ENCODE results near the gene TIGD4. TPM values are rescaled to one million over a fixed set of nuclear protein-coding genes. Genes with fewer than 3 reads are reported as not detected.

TIGD4 gene
- polyA plus RNA-seq, 3 donors, result 0.05 to 0.08 (median 0.07) TPM

- peaks cover 38 to 47% of the 10 kb centered on the region in 2 donors for H3K4me1 ChIP-seq (ENCODE audit: control insufficient read depth in 1 of 2, insufficient read depth in 2 of 2, low read length in 2 of 2)
- peaks cover 0 to 10% (median 6%) of the 10 kb centered on the region in 7 donors for H3K9me3 Mint-ChIP-seq
- H3K27me3 Mint-ChIP-seq (ENCODE audit: low read depth in 3 of 3), result peaks cover 4 to 6% (median 4%) of the 10 kb centered on the region in 3 donors
- peak overlapping the region; percentile 84 for H3K4me2 ChIP-seq (replicated peaks; ENCODE audit: extremely low read depth, low read length, poor library complexity, severe bottlenecking)
- peak overlapping the region; percentile 81 for H3K9ac ChIP-seq (ENCODE audit: insufficient read depth, low read length, poor library complexity, severe bottlenecking)
- H3K36me3 Mint-ChIP-seq, result peaks cover 15 to 17% of the 10 kb centered on the region in 2 donors
- no peak for TF ChIP-seq CTCF (IDR thresholded peaks at IDR 0.05)
- peaks cover 32% of the 10 kb centered on the region for H4K20me1 ChIP-seq (ENCODE audit: insufficient read depth, low read length)
- peaks cover 0 to 2% of the 10 kb centered on the region in 2 donors for H3K27me3 ChIP-seq (ENCODE audit: control insufficient read depth in 2 of 2, insufficient read depth in 2 of 2, low read length in 2 of 2)
- intact Hi-C loops (cut with micrococcal nuclease), result loop anchor here in 1 of 2 donors (5.0 kb wide), 1 partner anchor 242 kb away; the partner anchor contains the start of gene FBXW7
- H3K4me1 Mint-ChIP-seq, result peaks cover 51% of the 10 kb centered on the region
- H3K4me3 ChIP-seq (replicated peaks in 1 of 3; ENCODE audit: low read depth in 2 of 3, low read length in 3 of 3), result peak overlapping the region; percentile 72 to 95 (median 77)
- peaks cover 50% of the 10 kb centered on the region for H3K79me2 ChIP-seq (ENCODE audit: insufficient read depth, low read length)
- DNase-seq, result peak in 1 of 3 donors; percentile 6
- WGBS (ENCODE audit: insufficient coverage), result 2% methylated on average over 21 of the region's 30 CpGs
- H3K27ac Mint-ChIP-seq, result peak overlapping the region; percentile 93 to 99 (median 98)
- H3K9me3 ChIP-seq (replicated peaks in 1 of 2; ENCODE audit: control insufficient read depth in 1 of 2, insufficient read depth in 1 of 2, low read length in 2 of 2), result no peaks in the 10 kb centered on the region
- H2AFZ ChIP-seq (ENCODE audit: insufficient read depth, low read depth, low read length, poor library complexity, severe bottlenecking), result peak overlapping the region; percentile 92
- peaks cover 0 to 7% of the 10 kb centered on the region in 2 donors for H3K36me3 ChIP-seq (replicated peaks in 1 of 2; ENCODE audit: control insufficient read depth in 1 of 2, insufficient read depth in 2 of 2, low read length in 2 of 2)
- H3K27ac ChIP-seq (ENCODE audit: low read depth in 1 of 2, low read length in 2 of 2), result peak overlapping the region; percentile 83 to 85
- H3K4me3 Mint-ChIP-seq, result peak overlapping the region; percentile 100
These were observed 646 bp downstream of the TIGD4 start for GRCh38 chr4:152778656-152779512.

- no peak overlapping the region for H3K9ac ChIP-seq (ENCODE audit: insufficient read depth, low read length, poor library complexity, severe bottlenecking)
- H2AFZ ChIP-seq (ENCODE audit: insufficient read depth, low read depth, low read length, poor library complexity, severe bottlenecking), result no peak overlapping the region
- peaks cover 0 to 2% of the 10 kb centered on the region in 2 donors for H3K27me3 ChIP-seq (ENCODE audit: control insufficient read depth in 2 of 2, insufficient read depth in 2 of 2, low read length in 2 of 2)
- H3K4me1 ChIP-seq (ENCODE audit: control insufficient read depth in 1 of 2, insufficient read depth in 2 of 2, low read length in 2 of 2), result peaks cover 38 to 44% of the 10 kb centered on the region in 2 donors
- Mint-ChIP-seq H3K4me3 (no peak overlapping the region), H3K36me3 (peaks cover 4 to 6% of the 10 kb centered on the region in 2 donors), H3K9me3 (peaks cover 0 to 12% (median 7%) of the 10 kb centered on the region in 7 donors), H3K27me3 (ENCODE audit: low read depth in 3 of 3) (peaks cover 4 to 7% (median 4%) of the 10 kb centered on the region in 3 donors), H3K4me1 (peaks cover 41% of the 10 kb centered on the region), H3K27ac (peak overlapping the region in 2 of 7 donors; percentile 23 to 24)
- no CpG with 5 or more reads among the region's 1 CpG for WGBS (ENCODE audit: insufficient coverage)
- no peak for DNase-seq
- H3K79me2 ChIP-seq (ENCODE audit: insufficient read depth, low read length), result peaks cover 36% of the 10 kb centered on the region
- H3K9me3 ChIP-seq (replicated peaks in 1 of 2; ENCODE audit: control insufficient read depth in 1 of 2, insufficient read depth in 1 of 2, low read length in 2 of 2), result no peaks in the 10 kb centered on the region
- H3K4me3 ChIP-seq (replicated peaks in 1 of 3; ENCODE audit: low read depth in 2 of 3, low read length in 3 of 3), result no peak overlapping the region
- H3K27ac ChIP-seq (ENCODE audit: low read depth in 1 of 2, low read length in 2 of 2), result no peak overlapping the region
- TF ChIP-seq CTCF (IDR thresholded peaks at IDR 0.05), result no peak
- intact Hi-C loops (cut with micrococcal nuclease), result loop anchor here in 1 of 2 donors (5.0 kb wide), 1 partner anchor 240 kb away; the partner anchor contains the start of gene FBXW7
- no peaks in the 10 kb centered on the region for H3K36me3 ChIP-seq (replicated peaks in 1 of 2; ENCODE audit: control insufficient read depth in 1 of 2, insufficient read depth in 2 of 2, low read length in 2 of 2)
- H3K4me2 ChIP-seq (replicated peaks; ENCODE audit: extremely low read depth, low read length, poor library complexity, severe bottlenecking), result no peak overlapping the region
- H4K20me1 ChIP-seq (ENCODE audit: insufficient read depth, low read length), result peaks cover 19% of the 10 kb centered on the region
These were observed 2.0 kb downstream of the TIGD4 start for GRCh38 chr4:152777488-152777887.

Measured in CD14-positive monocyte (primary cell).